HG03097 (cell line): ENCODE data around the gene TMED10.
"Not testable (repeated sequence)": the region's sequence is repeated elsewhere in the genome, so short reads cannot be mapped to it uniquely, and the experiment has no call there.

Experiments
- ATAC-seq: cut with Tn5 transposase; IDR thresholded peaks from one replicate; pipeline ENCODE4 v1.9.1; 2021; ENCODE audit not compliant: unreplicated experiment, low FRiP score

Gene TMED10

GRCh38 chr14:75196064-75196463 is 19.7 kb upstream of the TMED10 start:
- ATAC-seq = no peak

- ATAC-seq = no peak
These were observed 14.7 kb upstream of the TMED10 start for GRCh38 chr14:75191100-75191499.

- no peak for ATAC-seq
These were observed 13.6 kb upstream of the TMED10 start for GRCh38 chr14:75190023-75190422.

- no peak for ATAC-seq
These were observed 12.3 kb upstream of the TMED10 start for GRCh38 chr14:75188520-75189268.

GRCh38 chr14:75188086-75188485 is 11.7 kb upstream of the TMED10 start:
- no peak for ATAC-seq

- ATAC-seq = no peak
These were observed 10.5 kb upstream of the TMED10 start for GRCh38 chr14:75186953-75187352.

- no peak for ATAC-seq
These were observed 9.0 kb upstream of the TMED10 start for GRCh38 chr14:75185251-75186040.

- ATAC-seq = no peak
These were observed 8.1 kb upstream of the TMED10 start for GRCh38 chr14:75184492-75184891.

- no peak for ATAC-seq
These were observed 7.6 kb upstream of the TMED10 start for GRCh38 chr14:75184039-75184438.

- no peak for ATAC-seq
These were observed 6.8 kb upstream of the TMED10 start for GRCh38 chr14:75183225-75183624.

- ATAC-seq = no peak
These were observed 6.4 kb upstream of the TMED10 start for GRCh38 chr14:75182821-75183220.

- ATAC-seq = not testable (repeated sequence)
These were observed 5.8 kb upstream of the TMED10 start for GRCh38 chr14:75182163-75182562.

GRCh38 chr14:75181293-75182062 is 5.1 kb upstream of the TMED10 start:
- no peak for ATAC-seq

- peak; percentile 20 for ATAC-seq
These were observed 703 bp downstream of the TMED10 start for GRCh38 chr14:75175677-75176141.

- no peak for ATAC-seq
These were observed 2.3 kb downstream of the TMED10 start for GRCh38 chr14:75174066-75174465.

GRCh38 chr14:75170772-75171171 is 5.6 kb downstream of the TMED10 start:
- no peak for ATAC-seq

GRCh38 chr14:75168586-75169335 is 7.7 kb downstream of the TMED10 start:
- no peak for ATAC-seq

GRCh38 chr14:75167325-75167724 is 9.1 kb downstream of the TMED10 start:
- ATAC-seq = no peak

GRCh38 chr14:75165586-75166391 is 10.6 kb downstream of the TMED10 start:
- no peak for ATAC-seq

GRCh38 chr14:75164809-75165208 is 11.6 kb downstream of the TMED10 start:
- ATAC-seq = no peak
